OCI-LY1 (cell line): ENCODE data around the gene ZNF521.

ENCODE experiments used
- EZH2 ChIP-seq: fragments of 200-600 bp; sonication (generic), shearing (Covaris generic); IDR thresholded peaks from 2 replicates; pipeline ENCODE4 v1.8.0; 2017; ENCODE audit warnings: borderline replicate concordance, mixed run types, mild to moderate bottlenecking, antibody characterized with exemption, low read length, moderate library complexity, mixed read lengths
- TF ChIP-seq, protein P1 (sequence below): fragments of 200-600 bp; sonication (generic), shearing (Covaris generic); IDR thresholded peaks from 2 replicates; pipeline ENCODE4 v1.5.1; 2017; ENCODE audit warnings: mild to moderate bottlenecking, antibody characterized with exemption, low read length, moderate library complexity, mixed read lengths

DNA sequence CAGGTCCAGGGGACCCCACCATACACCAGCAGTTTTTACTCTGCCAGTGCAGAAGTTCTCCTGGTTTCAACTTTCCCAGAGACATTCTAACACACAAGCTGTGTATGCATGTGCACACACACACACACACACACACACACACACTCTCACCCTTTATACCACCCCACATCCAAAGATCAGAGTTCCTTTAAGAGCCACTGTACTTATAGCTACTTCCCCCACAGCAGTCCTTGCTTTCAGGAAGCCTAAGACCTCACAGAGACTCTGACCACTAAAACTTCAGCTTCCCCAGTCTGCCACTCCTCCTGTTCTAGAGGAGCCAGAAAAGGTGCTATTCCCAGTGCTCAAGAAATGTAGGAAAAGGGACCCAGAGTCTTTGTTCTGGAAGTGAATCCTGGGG lies 107.8 kb downstream of the ZNF521 start:
- TF ChIP-seq, protein P1, sequence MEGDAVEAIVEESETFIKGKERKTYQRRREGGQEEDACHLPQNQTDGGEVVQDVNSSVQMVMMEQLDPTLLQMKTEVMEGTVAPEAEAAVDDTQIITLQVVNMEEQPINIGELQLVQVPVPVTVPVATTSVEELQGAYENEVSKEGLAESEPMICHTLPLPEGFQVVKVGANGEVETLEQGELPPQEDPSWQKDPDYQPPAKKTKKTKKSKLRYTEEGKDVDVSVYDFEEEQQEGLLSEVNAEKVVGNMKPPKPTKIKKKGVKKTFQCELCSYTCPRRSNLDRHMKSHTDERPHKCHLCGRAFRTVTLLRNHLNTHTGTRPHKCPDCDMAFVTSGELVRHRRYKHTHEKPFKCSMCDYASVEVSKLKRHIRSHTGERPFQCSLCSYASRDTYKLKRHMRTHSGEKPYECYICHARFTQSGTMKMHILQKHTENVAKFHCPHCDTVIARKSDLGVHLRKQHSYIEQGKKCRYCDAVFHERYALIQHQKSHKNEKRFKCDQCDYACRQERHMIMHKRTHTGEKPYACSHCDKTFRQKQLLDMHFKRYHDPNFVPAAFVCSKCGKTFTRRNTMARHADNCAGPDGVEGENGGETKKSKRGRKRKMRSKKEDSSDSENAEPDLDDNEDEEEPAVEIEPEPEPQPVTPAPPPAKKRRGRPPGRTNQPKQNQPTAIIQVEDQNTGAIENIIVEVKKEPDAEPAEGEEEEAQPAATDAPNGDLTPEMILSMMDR: no peak
- no peak for TF ChIP-seq EZH2
